Neural progenitor cell (in vitro differentiated cells): ENCODE data around the gene BCAS3. TPM values are rescaled to one million over a fixed set of nuclear protein-coding genes. Genes with fewer than 3 reads are reported as not detected.

Source experiments
- DNase-seq: peaks from one replicate; pipeline ENCODE4 v3.0.0-alpha.2; 2016; ENCODE audit warnings: low spot score
- H2AFZ ChIP-seq: fragments of 200-600 bp; sonication (generic); replicated peaks from 2 replicates; pipeline ENCODE4 v1.6.1; 2016; ENCODE audit warnings: antibody characterized with exemption
- H3F3A ChIP-seq: fragments of 200-600 bp; sonication (generic); 2 replicates; pipeline ENCODE4 v1.6.1; 2016; ENCODE audit warnings: antibody characterized with exemption, low read depth
- H3K27ac ChIP-seq: fragments of 200-600 bp; sonication (generic); 2 replicates; pipeline ENCODE4 v1.5.1; 2016; ENCODE audit warnings: mild to moderate bottlenecking
- H3K27me3 ChIP-seq: fragments of 200-600 bp; sonication (generic); 2 replicates; pipeline ENCODE4 v1.6.1; 2016; ENCODE audit warnings: mild to moderate bottlenecking, moderate library complexity
- H3K36me3 ChIP-seq: fragments of 200-600 bp; sonication (generic); 2 replicates; pipeline ENCODE4 v1.5.1; 2016
- H3K4me1 ChIP-seq: fragments of 200-600 bp; sonication (generic); 2 replicates; pipeline ENCODE4 v1.6.1; 2016; ENCODE audit warnings: mixed run types
- H3K4me2 ChIP-seq: fragments of 200-600 bp; sonication (generic); 2 replicates; pipeline ENCODE4 v1.6.1; 2016
- H3K4me3 ChIP-seq: fragments of 200-600 bp; sonication (generic); 2 replicates; pipeline ENCODE4 v1.5.1; 2016
- H3K79me2 ChIP-seq: fragments of 200-600 bp; sonication (generic); 2 replicates; pipeline ENCODE4 v1.6.1; 2016; ENCODE audit warnings: low read depth
- H3K9ac ChIP-seq: fragments of 200-600 bp; sonication (generic); 2 replicates; pipeline ENCODE4 v1.6.1; 2016
- H3K9me3 ChIP-seq: fragments of 200-600 bp; sonication (generic); 2 replicates; pipeline ENCODE4 v1.5.1; 2016; ENCODE audit warnings: low read depth
- H4K20me1 ChIP-seq: fragments of 200-600 bp; sonication (generic); 2 replicates; pipeline ENCODE4 v1.6.1; 2016; ENCODE audit warnings: low read depth
- H3K27ac Mint-ChIP-seq: 3 replicates; pipeline ENCODE4 v1.8.0; 2021; ENCODE audit warnings: mixed read lengths
- H3K27me3 Mint-ChIP-seq: 2 replicates; pipeline ENCODE4 v1.8.0; 2022; ENCODE audit warnings: low read depth, mild to moderate bottlenecking, inconsistent platforms, moderate library complexity, mixed read lengths; ENCODE audit not compliant: insufficient read depth
- H3K36me3 Mint-ChIP-seq: 3 replicates; pipeline ENCODE4 v1.8.0; 2021; ENCODE audit warnings: mixed read lengths
- H3K4me1 Mint-ChIP-seq: 3 replicates; pipeline ENCODE4 v1.8.0; 2021; ENCODE audit warnings: mixed read lengths
- H3K4me3 Mint-ChIP-seq: 3 replicates; pipeline ENCODE4 v1.8.0; 2021; ENCODE audit warnings: mild to moderate bottlenecking, moderate library complexity, mixed read lengths
- H3K9me3 Mint-ChIP-seq: 3 replicates; pipeline ENCODE4 v1.8.0; 2020; ENCODE audit warnings: mixed read lengths
- EZH2 ChIP-seq: fragments of 200-600 bp; sonication (generic); IDR thresholded peaks from 2 replicates; pipeline ENCODE4 v1.6.1; 2017; ENCODE audit warnings: antibody characterized with exemption, mild to moderate bottlenecking, moderate library complexity
- EZH2phosphoT487 ChIP-seq: fragments of 200-600 bp; sonication (generic); IDR thresholded peaks from 2 replicates; pipeline ENCODE4 v1.6.1; 2017; ENCODE audit warnings: antibody characterized with exemption
- total RNA-seq: library from RNA; depleted of rRNA; stranded (reverse); fragments of >200 nt; gene quantifications from 2 replicates; pipeline ENCODE4 v1.2.3, GENCODE V29; 2015; ENCODE audit warnings: low replicate concordance
- TF ChIP-seq, protein P1 (sequence below): fragments of 200-600 bp; sonication (generic); IDR thresholded peaks from 2 replicates; pipeline ENCODE4 v1.5.1; 2017; ENCODE audit warnings: antibody characterized with exemption, mild to moderate bottlenecking

BCAS3 gene
- total RNA-seq, 1 donor from 2014 or later: 60.9 TPM

- H3K36me3 ChIP-seq: no peaks in the 10 kb centered on the region
- no peak overlapping the region for H3K27ac ChIP-seq
- H3K4me1 ChIP-seq: no peaks in the 10 kb centered on the region
- H3K27me3 ChIP-seq: no peaks in the 10 kb centered on the region
- no peak for DNase-seq
- peaks cover 7% of the 10 kb centered on the region for H3K36me3 Mint-ChIP-seq
- H3K4me3 Mint-ChIP-seq: no peak overlapping the region
- H3K27me3 Mint-ChIP-seq: no peaks in the 10 kb centered on the region
- no peak overlapping the region for H2AFZ ChIP-seq
- TF ChIP-seq, protein P1, sequence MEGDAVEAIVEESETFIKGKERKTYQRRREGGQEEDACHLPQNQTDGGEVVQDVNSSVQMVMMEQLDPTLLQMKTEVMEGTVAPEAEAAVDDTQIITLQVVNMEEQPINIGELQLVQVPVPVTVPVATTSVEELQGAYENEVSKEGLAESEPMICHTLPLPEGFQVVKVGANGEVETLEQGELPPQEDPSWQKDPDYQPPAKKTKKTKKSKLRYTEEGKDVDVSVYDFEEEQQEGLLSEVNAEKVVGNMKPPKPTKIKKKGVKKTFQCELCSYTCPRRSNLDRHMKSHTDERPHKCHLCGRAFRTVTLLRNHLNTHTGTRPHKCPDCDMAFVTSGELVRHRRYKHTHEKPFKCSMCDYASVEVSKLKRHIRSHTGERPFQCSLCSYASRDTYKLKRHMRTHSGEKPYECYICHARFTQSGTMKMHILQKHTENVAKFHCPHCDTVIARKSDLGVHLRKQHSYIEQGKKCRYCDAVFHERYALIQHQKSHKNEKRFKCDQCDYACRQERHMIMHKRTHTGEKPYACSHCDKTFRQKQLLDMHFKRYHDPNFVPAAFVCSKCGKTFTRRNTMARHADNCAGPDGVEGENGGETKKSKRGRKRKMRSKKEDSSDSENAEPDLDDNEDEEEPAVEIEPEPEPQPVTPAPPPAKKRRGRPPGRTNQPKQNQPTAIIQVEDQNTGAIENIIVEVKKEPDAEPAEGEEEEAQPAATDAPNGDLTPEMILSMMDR: no peak
- TF ChIP-seq EZH2phosphoT487 (no peak), EZH2 (no peak)
- no peaks in the 10 kb centered on the region for H3K9me3 Mint-ChIP-seq
- no peaks in the 10 kb centered on the region for H3K79me2 ChIP-seq
- H4K20me1 ChIP-seq: no peaks in the 10 kb centered on the region
- H3K27ac Mint-ChIP-seq: no peak overlapping the region
- H3K9me3 ChIP-seq: no peaks in the 10 kb centered on the region
- H3K4me2 ChIP-seq: no peak overlapping the region
- H3K9ac ChIP-seq: no peak overlapping the region
- no peak overlapping the region for H3K4me3 ChIP-seq
- no peaks in the 10 kb centered on the region for H3K4me1 Mint-ChIP-seq
- H3F3A ChIP-seq: no peaks in the 10 kb centered on the region
Observed at GRCh38 chr17:60712675-60713074, 35.0 kb downstream of the BCAS3 start.

DNA sequence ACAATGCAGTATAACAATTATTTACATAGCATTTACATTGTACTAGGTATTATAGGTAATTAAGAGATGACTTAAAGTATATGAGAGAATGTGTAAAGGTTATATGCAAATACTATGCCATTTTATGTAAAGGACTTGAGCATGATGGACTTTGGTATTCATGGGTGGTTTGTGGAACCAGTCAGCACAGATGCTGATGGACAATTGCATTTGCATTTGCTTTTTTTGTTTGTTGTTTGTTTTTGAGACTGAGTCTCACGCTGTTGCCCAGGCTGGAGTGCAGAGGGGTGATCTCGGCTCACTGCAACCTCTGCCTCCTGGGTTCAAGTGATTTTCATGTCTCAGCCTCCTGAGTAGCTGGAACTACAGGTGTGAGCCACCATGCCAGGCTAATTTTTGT lies 36.0 kb downstream of the BCAS3 start:
- Histone ChIP-seq H3K4me3 (no peak overlapping the region), H3K4me1 (no peaks in the 10 kb centered on the region), H3K79me2 (no peaks in the 10 kb centered on the region), H3K9me3 (no peaks in the 10 kb centered on the region), H3F3A (no peaks in the 10 kb centered on the region), H4K20me1 (no peaks in the 10 kb centered on the region), H2AFZ (no peak overlapping the region), H3K36me3 (no peaks in the 10 kb centered on the region), H3K27ac (no peak overlapping the region), H3K9ac (no peak overlapping the region), H3K27me3 (no peaks in the 10 kb centered on the region), H3K4me2 (no peak overlapping the region)
- Mint-ChIP-seq H3K27me3 (no peaks in the 10 kb centered on the region), H3K9me3 (no peaks in the 10 kb centered on the region), H3K27ac (no peak overlapping the region), H3K4me3 (no peak overlapping the region), H3K36me3 (peaks cover 7% of the 10 kb centered on the region), H3K4me1 (no peaks in the 10 kb centered on the region)
- TF ChIP-seq, protein P1: no peak
- TF ChIP-seq EZH2 (no peak), EZH2phosphoT487 (no peak)
- DNase-seq: no peak

DNA sequence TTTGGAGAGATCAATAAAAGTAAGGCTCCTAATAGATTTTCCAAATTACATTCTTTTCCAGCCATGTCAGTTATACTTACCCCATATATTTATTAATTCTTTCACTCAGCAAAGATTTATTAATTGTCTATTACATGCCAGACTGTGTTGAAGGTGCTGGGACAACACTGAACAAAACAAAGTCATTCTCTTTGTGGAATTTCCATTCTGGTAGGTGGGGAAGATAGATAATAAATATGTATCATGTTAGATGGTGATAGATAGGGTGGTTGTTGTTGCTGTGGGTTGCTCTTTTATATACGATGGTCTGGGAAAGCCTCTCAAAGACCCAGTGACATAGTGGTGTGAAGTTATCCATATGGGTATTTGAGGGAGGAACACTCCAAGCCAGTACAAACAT lies 39.1 kb downstream of the BCAS3 start:
- H3K79me2 ChIP-seq: no peaks in the 10 kb centered on the region
- no peaks in the 10 kb centered on the region for H4K20me1 ChIP-seq
- TF ChIP-seq, protein P1: no peak
- TF ChIP-seq EZH2 (no peak), EZH2phosphoT487 (no peak)
- H2AFZ ChIP-seq: no peak overlapping the region
- H3K36me3 Mint-ChIP-seq: no peaks in the 10 kb centered on the region
- H3K36me3 ChIP-seq: no peaks in the 10 kb centered on the region
- H3K4me2 ChIP-seq: no peak overlapping the region
- no peaks in the 10 kb centered on the region for H3K9me3 ChIP-seq
- no peaks in the 10 kb centered on the region for H3F3A ChIP-seq
- H3K27ac Mint-ChIP-seq: no peak overlapping the region
- no peak for DNase-seq
- H3K27me3 Mint-ChIP-seq: no peaks in the 10 kb centered on the region
- H3K4me1 ChIP-seq: no peaks in the 10 kb centered on the region
- H3K4me3 Mint-ChIP-seq: no peak overlapping the region
- H3K9me3 Mint-ChIP-seq: no peaks in the 10 kb centered on the region
- no peaks in the 10 kb centered on the region for H3K27me3 ChIP-seq
- H3K4me3 ChIP-seq: no peak overlapping the region
- no peak overlapping the region for H3K27ac ChIP-seq
- H3K4me1 Mint-ChIP-seq: no peaks in the 10 kb centered on the region
- no peak overlapping the region for H3K9ac ChIP-seq

DNA sequence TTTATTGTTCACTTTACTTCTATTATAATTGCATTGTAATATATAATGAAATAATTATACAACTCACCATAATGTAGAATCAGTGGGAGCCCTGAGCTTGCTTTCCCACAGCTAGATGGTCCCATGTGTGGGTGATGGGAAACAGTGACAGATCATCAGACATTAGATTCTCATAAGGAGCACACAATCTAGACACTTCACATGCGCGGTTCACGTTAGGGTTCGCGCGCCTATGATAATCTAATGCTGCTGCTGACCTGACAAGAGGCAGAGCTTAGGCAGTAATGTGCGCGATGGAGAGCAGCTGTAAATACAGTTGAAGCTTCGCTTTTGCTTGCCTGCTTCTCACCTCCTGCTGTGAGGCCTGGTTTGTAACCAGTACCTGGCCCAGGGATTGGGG lies 40.2 kb downstream of the BCAS3 start:
- H3K27ac Mint-ChIP-seq: no peak overlapping the region
- H3K4me1 ChIP-seq: no peaks in the 10 kb centered on the region
- peaks cover 2% of the 10 kb centered on the region for H3K27me3 Mint-ChIP-seq
- no peaks in the 10 kb centered on the region for H3K9me3 ChIP-seq
- no peaks in the 10 kb centered on the region for H3K36me3 ChIP-seq
- no peak overlapping the region for H2AFZ ChIP-seq
- no peak overlapping the region for H3K4me3 Mint-ChIP-seq
- H3K27me3 ChIP-seq: no peaks in the 10 kb centered on the region
- no peak for DNase-seq
- no peaks in the 10 kb centered on the region for H3K79me2 ChIP-seq
- no peaks in the 10 kb centered on the region for H3K4me1 Mint-ChIP-seq
- H4K20me1 ChIP-seq: no peaks in the 10 kb centered on the region
- no peak overlapping the region for H3K9ac ChIP-seq
- H3K4me3 ChIP-seq: no peak overlapping the region
- H3K4me2 ChIP-seq: no peak overlapping the region
- no peak overlapping the region for H3K27ac ChIP-seq
- TF ChIP-seq, protein P1: no peak
- TF ChIP-seq EZH2phosphoT487: no peak
- no peak for TF ChIP-seq EZH2
- H3K9me3 Mint-ChIP-seq: no peaks in the 10 kb centered on the region
- no peaks in the 10 kb centered on the region for H3K36me3 Mint-ChIP-seq
- H3F3A ChIP-seq: no peaks in the 10 kb centered on the region
